Activated CD4-positive, alpha-beta memory T cell treated with anti-CD3 and anti-CD28 coated beads for 36 hours (primary cell): Measurements from ENCODE around the gene THBS4. TPM values are rescaled to one million over a fixed set of nuclear protein-coding genes. Genes with fewer than 3 reads are reported as not detected.

Experiments used
- CTCF ChIA-PET: fragments of 350-600 bp; sonication (Branson Sonifier 250); formaldehyde crosslinking; loops from one replicate; lab custom pipeline; 2021; ENCODE audit warnings: antibody characterized with exemption, inconsistent platforms; lab: Charles Lee
- POLR2A ChIA-PET: fragments of 350-600 bp; sonication (Branson Sonifier 250); formaldehyde crosslinking; loops from one replicate; lab custom pipeline; 2021; ENCODE audit warnings: antibody characterized with exemption; lab: Charles Lee
- DNase-seq: peaks from one replicate; pipeline ENCODE4 v3.0.0-alpha.2; 2020
- H3K27ac Mint-ChIP-seq: one replicate; pipeline ENCODE4 v1.8.0; 2021; ENCODE audit warnings: mixed read lengths
- H3K27me3 Mint-ChIP-seq: one replicate; pipeline ENCODE4 v1.8.0; 2021; ENCODE audit warnings: mixed read lengths
- H3K36me3 Mint-ChIP-seq: one replicate; pipeline ENCODE4 v1.8.0; 2021; ENCODE audit warnings: mixed read lengths
- H3K4me1 Mint-ChIP-seq: one replicate; pipeline ENCODE4 v1.8.0; 2021; ENCODE audit warnings: low read depth, mixed read lengths
- H3K4me3 Mint-ChIP-seq: one replicate; pipeline ENCODE4 v1.8.0; 2021; ENCODE audit warnings: mild to moderate bottlenecking, mixed read lengths
- H3K9me3 Mint-ChIP-seq: one replicate; pipeline ENCODE4 v1.8.0; 2021; ENCODE audit warnings: mixed read lengths
- intact Hi-C: fragments of 100-400 bp; cut with micrococcal nuclease; formaldehyde crosslinking; loops from one replicate; pipeline ENCODE4 v1.15.1; 2023
- total RNA-seq, 2 experiments: library from RNA; stranded (reverse); gene quantifications; one replicate each; pipeline ENCODE4 v1.2.3, GENCODE V29; 2021

THBS4 gene
- total RNA-seq = 1 to 10 TPM; 1.8 to 2.2 TPM

DNA sequence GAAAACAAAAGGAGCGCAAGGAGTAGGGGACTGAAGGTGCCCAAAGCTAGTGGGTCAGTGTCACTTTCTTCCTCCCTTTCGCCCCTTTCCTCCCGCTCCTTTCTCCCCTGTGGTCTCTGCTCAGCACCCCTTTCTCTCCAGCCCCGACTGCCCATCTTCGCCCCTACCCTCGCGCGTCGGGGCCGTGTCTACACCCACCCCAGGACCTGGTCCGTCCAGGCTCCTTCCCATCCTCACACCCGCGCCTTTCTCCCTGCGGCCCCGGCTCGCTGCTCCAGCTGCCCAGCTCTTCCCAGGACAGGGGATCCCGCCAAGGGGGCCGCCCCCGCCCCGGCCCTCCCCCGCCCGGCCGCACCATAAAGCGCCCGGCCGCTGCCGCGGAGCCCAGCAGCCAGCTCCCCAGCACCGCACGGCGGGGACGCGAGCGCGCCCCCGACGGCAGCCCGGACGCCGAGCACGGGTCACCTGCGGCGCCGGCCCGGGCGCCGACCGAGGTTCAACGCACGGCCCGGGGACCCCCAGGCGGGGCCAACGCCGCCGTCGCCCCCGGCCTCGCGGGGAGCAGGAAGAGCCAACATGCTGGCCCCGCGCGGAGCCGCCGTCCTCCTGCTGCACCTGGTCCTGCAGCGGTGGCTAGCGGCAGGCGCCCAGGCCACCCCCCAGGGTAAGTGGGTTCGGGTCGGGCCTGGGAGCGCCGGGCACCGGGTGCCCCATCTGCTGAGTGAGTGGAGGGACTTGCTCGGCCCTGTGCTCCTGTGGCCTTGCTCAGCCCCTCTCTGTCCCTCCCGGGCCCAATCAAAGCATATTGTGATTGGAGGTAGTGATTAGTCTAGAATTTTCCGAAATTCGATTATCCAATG is at the start of gene THBS4:
Gene THBS4, plus strand, starts transcription at position 387 of the 860 bp plus-strand sequence. Its CDS starts 190 bp downstream, at position 577.
- Mint-ChIP-seq H3K36me3 (no peaks in the 10 kb centered on the region), H3K4me1 (peaks cover 37% of the 10 kb centered on the region), H3K27ac (no peak within 1 kb of the TSS), H3K27me3 (peaks cover 45% of the 10 kb centered on the region), H3K9me3 (no peaks in the 10 kb centered on the region), H3K4me3 (peak within 1 kb of the TSS; percentile 38)
- DNase-seq = no peak
- ChIA-PET CTCF (no interaction called here), POLR2A (interaction anchor here (2.8 kb wide), 1 partner anchor 72 kb away, joined by 12 read pairs; no protein-coding TSS in a partner anchor)
- intact Hi-C loops = loop anchor here (5.0 kb wide), 2 partner anchors 473 to 523 kb away; partner anchors contain the start of gene HOMER1

DNA sequence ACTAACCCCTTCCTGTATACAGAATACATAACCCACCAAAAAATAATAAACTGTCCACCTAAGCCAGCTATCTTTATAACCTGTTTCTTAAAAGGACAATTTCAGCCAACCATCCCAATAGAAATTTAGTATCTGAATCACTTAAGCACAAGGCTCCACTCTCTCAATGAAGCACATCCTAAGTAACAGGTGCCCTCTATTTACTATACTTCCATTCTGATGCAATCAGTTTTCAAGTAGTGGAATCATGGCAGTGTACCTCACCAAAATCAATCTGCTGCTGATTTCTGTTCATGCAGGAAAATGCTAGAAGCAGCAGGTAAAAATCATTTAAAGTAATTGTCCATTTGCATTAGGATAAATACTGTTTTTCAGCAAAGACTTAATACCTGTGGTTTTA is 48.9 kb upstream of the THBS4 start:
- intact Hi-C loops = no loop called here
- Mint-ChIP-seq H3K4me3 (no peak overlapping the region), H3K4me1 (peaks cover 57% of the 10 kb centered on the region), H3K27ac (no peak overlapping the region), H3K27me3 (no peaks in the 10 kb centered on the region), H3K9me3 (no peaks in the 10 kb centered on the region), H3K36me3 (peaks cover 51% of the 10 kb centered on the region)
- DNase-seq = no peak
- POLR2A ChIA-PET = no interaction called here
- CTCF ChIA-PET = no interaction called here

DNA sequence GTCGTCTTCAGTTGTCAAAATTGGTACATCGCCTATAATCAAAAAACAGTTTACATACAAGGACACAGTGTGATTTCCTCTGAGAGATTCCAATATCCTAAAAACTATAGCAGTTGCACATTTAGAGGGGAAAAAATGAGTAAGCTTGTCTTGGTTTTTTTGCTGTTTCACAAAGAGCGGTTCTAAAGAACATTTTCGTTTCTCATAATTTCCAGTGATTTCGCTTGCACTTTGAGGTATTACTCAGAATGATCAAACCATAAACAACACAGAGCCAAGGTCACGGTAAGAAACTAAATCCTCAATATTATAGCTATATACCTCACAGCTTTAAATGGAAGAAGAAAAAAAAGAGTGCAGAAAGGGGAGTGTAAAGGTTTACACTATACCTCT is 44.9 kb upstream of the THBS4 start:
- Mint-ChIP-seq H3K4me3 (peak overlapping the region; percentile 84), H3K27ac (peak overlapping the region; percentile 96), H3K4me1 (peaks cover 41% of the 10 kb centered on the region), H3K9me3 (no peaks in the 10 kb centered on the region), H3K27me3 (no peaks in the 10 kb centered on the region), H3K36me3 (peaks cover 28% of the 10 kb centered on the region)
- DNase-seq = no peak
- ChIA-PET POLR2A (interaction anchor here (0.6 to 1.9 kb wide), 10 partner anchors 10 to 756 kb away, joined by 3 to 37 read pairs (median 5); partner anchors contain the start of genes HOMER1 and SERINC5), CTCF (interaction anchor here (0.6 to 2.7 kb wide), 7 partner anchors 27 to 569 kb away, joined by 3 to 13 read pairs (median 4); no protein-coding TSS in a partner anchor)
- intact Hi-C loops = loop anchor here (1.0 to 10.0 kb wide), 15 partner anchors 9 to 477 kb away; partner anchors contain the start of genes TENT2 and ZFYVE16

DNA sequence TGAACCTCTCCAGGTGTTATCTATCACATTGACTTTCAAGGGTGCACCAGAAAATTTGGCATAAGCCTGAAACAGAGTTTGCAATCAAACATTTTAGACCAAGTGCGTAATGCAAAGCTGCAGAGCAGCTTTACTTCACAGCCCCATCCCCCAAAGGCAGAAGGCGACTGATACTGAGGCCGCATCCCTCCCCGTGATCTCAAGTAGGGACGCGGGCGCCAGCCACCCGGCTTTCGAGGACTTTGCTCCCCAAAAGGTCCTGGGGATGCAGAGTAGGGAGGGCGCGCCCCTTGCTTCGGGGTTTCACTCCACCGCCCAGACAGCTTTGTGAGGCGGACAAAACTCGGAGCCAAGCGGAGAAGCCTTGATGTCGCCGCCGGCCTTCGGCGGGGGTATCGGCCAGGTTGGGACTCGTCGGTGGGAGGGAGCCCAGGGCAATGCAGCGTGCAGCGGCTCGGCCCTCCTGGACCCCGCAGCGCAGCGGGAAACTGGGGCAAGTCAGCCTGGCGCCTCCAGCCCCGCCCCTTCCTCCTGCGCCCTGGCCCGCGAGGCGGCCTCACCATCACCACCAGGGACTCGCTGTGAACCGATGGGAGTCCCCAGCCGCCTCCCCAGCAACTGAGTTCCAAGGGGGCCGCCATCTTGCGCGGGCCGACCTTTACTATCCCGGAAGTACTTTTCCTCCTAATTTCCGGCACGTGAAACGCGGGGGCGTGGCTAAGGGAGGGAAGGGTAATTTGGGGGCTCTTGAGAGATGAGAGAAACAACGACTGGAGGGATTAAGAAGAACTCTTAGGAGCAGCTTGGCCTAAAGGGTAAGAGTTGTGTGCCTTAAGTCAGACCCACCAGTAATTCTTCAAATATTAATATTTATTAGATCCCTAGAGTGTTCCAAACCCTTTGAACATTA is 44.3 kb upstream of the THBS4 start, which contains the start of gene MTX3:
Gene MTX3, minus strand, starts transcription at position 665 of the 910 bp plus-strand sequence. Its CDS starts 24 bp downstream, at position 641.
- Mint-ChIP-seq H3K36me3 (peaks cover 25% of the 10 kb centered on the region), H3K27me3 (peaks cover 2% of the 10 kb centered on the region), H3K27ac (peak within 1 kb of the TSS; percentile 96), H3K9me3 (no peaks in the 10 kb centered on the region), H3K4me1 (peaks cover 40% of the 10 kb centered on the region), H3K4me3 (peak within 1 kb of the TSS; percentile 84)
- ChIA-PET CTCF (interaction anchor here (0.6 to 2.7 kb wide), 7 partner anchors 28 to 305 kb away, joined by 3 to 13 read pairs (median 4); no protein-coding TSS in a partner anchor), POLR2A (interaction anchor here (0.7 to 1.9 kb wide), 11 partner anchors 10 to 756 kb away, joined by 3 to 37 read pairs (median 5); partner anchors contain the start of gene HOMER1)
- DNase-seq = peak; percentile 93
- intact Hi-C loops = loop anchor here (1.0 to 10.0 kb wide), 15 partner anchors 10 to 478 kb away; partner anchors contain the start of genes TENT2 and ZFYVE16

DNA sequence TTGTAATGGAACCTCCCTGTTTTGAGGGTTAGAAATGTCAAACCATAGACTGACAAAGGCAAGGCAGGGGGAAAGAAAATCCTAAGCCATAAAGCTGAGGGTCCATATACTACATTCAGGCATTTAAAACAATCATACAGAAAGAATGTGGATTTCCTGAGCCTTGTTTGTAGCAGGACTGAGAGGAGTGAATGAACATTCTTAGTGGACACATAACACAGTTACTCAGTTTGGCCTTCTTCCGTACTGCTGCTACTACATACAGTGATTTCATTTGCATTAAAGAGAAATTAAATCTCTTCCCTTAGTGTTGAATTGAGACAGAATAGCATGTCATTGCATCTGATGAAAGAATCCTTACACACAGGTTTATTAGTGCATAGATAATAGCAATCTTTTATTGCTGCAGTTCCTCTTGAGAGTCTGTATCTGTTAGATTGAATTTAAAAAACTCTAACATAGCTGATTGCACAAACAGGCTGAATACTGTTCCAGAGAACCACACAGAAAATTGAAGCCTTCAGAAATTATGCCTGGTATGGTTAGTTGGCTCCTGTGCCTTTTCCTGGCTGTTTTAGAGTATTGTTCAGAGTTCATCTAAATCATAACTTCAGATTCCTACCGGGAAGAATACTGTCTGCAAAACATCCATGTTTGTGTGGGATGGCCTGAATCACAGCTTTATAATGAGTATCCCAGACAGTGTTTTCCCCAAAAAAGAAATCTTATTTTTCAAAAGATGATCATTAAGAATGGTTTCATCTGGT is 42.1 kb upstream of the THBS4 start:
- Mint-ChIP-seq H3K27ac (no peak overlapping the region), H3K27me3 (peaks cover 2% of the 10 kb centered on the region), H3K36me3 (peaks cover 10% of the 10 kb centered on the region), H3K4me1 (peaks cover 27% of the 10 kb centered on the region), H3K9me3 (no peaks in the 10 kb centered on the region), H3K4me3 (no peak overlapping the region)
- intact Hi-C loops = loop anchor here (5.0 to 10.0 kb wide), 4 partner anchors 199 to 414 kb away; partner anchors contain the start of genes TENT2 and ZFYVE16
- ChIA-PET POLR2A (interaction anchor here (1.1 kb wide), 1 partner anchor 30 kb away, joined by 3 read pairs; no protein-coding TSS in a partner anchor), CTCF (interaction anchor here (0.5 to 1.5 kb wide), 2 partner anchors 15 to 44 kb away, joined by 3 to 6 read pairs; no protein-coding TSS in a partner anchor)
- no peak for DNase-seq

DNA sequence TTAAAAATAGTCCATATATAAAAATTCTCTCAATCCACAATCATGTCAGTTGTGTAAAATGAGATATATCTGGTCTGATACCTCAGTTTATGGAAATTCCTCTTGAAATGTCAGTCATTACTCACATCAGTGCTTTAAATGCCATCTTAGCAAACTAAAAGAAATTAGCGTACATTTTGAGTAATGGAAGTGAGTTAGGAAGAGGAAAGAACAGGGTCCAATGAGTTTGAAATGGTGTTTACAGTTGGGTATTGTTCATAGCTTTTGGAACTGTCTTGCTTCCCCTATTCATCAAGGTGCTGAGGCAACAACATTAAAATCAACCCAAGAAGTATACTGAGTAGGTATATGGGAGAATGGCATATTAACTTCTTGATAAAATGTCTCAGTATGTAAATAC is 35.4 kb upstream of the THBS4 start:
- no peaks in the 10 kb centered on the region for H3K4me1 Mint-ChIP-seq
- DNase-seq = no peak
- CTCF ChIA-PET = no interaction called here
- no peak overlapping the region for H3K4me3 Mint-ChIP-seq
- H3K27ac Mint-ChIP-seq = no peak overlapping the region
- H3K9me3 Mint-ChIP-seq = no peaks in the 10 kb centered on the region
- intact Hi-C loops = loop anchor here (10.0 kb wide), 1 partner anchor 275 kb away; no protein-coding TSS in a partner anchor
- H3K36me3 Mint-ChIP-seq = peaks cover 4% of the 10 kb centered on the region
- POLR2A ChIA-PET = no interaction called here
- peaks cover 2% of the 10 kb centered on the region for H3K27me3 Mint-ChIP-seq

DNA sequence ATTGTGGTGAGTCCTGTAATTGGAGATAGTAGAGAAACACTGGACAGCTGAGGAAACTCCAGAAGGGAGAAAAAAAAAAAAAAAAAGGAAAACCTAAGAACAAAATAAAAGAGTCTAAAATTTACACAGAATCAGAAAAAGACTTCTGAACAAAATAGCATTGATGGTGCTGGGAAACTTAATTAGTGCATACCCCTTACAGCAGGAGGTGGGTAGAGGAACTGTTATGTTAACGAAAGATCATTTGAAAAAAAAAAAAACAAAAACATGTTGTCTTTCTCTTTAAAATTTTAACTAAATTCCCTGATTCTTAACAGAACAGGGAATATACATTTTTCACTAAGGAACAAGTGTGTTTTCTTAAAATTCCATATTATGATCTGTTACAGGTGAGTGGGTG is 32.5 kb upstream of the THBS4 start:
- Mint-ChIP-seq H3K4me3 (no peak overlapping the region), H3K27ac (no peak overlapping the region), H3K27me3 (no peaks in the 10 kb centered on the region), H3K36me3 (peaks cover 7% of the 10 kb centered on the region), H3K4me1 (no peaks in the 10 kb centered on the region), H3K9me3 (no peaks in the 10 kb centered on the region)
- POLR2A ChIA-PET = no interaction called here
- no peak for DNase-seq
- CTCF ChIA-PET = interaction anchor here (1.4 kb wide), 1 partner anchor 81 kb away, joined by 6 read pairs; no protein-coding TSS in a partner anchor
- intact Hi-C loops = no loop called here

DNA sequence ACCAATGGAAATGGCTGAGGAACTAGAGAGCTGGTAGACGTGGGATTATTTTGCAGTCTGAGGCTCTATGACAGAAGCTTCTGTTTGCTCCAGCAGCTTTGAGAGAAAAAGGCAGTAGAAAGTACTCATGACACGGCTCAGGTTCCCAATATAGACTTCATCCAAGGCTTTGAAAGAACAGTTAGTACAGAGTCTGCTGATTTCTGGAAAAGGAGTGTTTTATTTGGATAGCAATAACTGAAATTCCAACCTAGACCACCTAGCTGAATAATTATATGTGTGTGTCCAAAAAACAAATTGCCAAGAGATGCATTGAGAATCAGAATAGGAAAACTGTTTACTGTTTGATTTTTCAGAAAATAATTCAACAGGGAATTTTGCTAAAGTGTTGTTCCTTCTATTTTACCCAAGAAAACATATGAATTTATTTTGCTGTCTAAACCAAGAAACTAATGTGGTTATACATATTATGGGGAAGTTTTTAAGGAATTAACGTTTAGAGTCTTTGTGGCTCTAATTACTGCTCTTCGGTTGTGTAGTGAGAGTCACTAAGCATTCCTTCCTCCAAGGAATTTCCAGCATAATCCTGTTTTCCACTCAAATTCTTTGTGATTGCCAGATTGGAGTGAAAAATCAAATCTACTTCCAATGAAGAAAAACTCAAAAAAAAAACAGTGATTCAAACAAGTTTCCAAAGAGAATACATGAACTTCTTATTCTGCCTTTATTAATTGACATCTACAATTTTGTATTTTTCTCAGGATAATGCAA is 26.0 kb upstream of the THBS4 start:
- intact Hi-C loops = no loop called here
- no peaks in the 10 kb centered on the region for H3K4me1 Mint-ChIP-seq

DNA sequence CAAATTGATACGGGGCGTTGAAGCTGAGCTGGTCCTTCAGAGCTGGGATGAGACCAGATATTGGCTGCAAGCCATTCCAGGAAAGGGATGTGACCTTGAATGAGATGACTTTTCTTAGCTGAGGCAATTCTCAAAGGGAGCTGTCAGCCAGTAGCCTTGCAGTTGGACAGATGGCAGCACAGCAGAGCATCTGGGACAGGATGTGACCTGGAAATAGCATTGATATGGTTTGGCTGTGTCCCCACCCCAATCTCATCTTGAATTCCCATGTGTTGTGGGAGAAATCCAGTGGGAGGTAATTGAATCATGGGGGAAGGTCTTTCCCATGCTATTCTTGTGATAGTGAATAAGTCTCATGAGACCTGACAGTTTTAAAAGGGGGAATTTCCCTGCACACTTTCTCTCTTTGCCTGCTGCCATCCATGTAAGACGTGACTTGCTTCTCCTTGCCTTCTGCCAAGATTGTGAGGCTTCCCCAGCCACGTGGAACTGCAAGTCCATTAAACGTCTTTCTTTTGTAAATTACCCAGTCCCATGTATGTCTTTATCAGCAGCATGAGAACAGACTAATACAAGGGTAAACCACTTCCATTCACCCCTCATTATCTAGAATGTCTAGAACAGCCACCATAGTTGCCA is 24.3 kb upstream of the THBS4 start:
- ChIA-PET CTCF (interaction anchor here (0.7 to 1.0 kb wide), 3 partner anchors 64 to 73 kb away, joined by 3 read pairs; no protein-coding TSS in a partner anchor), POLR2A (no interaction called here)
- Mint-ChIP-seq H3K9me3 (no peaks in the 10 kb centered on the region), H3K27ac (no peak overlapping the region), H3K4me3 (no peak overlapping the region), H3K4me1 (no peaks in the 10 kb centered on the region), H3K36me3 (peaks cover 5% of the 10 kb centered on the region), H3K27me3 (no peaks in the 10 kb centered on the region)
- intact Hi-C loops = no loop called here
- DNase-seq = no peak

More for the DNA sequence above, 26.0 kb upstream of the THBS4 start:
- ChIA-PET CTCF (interaction anchor here (0.5 kb wide), 1 partner anchor 38 kb away, joined by 3 read pairs; no protein-coding TSS in a partner anchor), POLR2A (no interaction called here)
- Mint-ChIP-seq H3K4me3 (no peak overlapping the region), H3K9me3 (no peaks in the 10 kb centered on the region), H3K36me3 (peaks cover 5% of the 10 kb centered on the region), H3K27me3 (no peaks in the 10 kb centered on the region), H3K27ac (no peak overlapping the region)
- DNase-seq = no peak

DNA sequence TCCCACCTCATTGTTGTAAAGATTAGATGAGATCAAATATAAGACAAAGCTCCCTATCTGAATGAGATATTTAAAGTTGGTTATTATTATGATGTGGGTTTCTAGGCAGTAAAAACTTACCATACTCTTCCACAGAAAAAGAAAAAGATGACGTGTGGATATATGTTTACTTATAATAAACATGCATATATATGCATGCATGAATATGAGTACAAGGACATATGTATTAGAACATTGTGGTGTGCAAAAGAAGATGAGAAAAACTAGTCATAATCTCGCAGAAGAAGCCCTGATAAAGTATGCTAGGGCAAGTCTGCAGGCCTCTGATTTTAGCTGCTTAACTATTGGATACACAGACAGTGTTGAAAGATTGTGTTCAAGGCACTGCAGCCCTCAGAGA is 10.1 kb upstream of the THBS4 start:
- Mint-ChIP-seq H3K4me1 (no peaks in the 10 kb centered on the region), H3K9me3 (no peaks in the 10 kb centered on the region), H3K27me3 (peaks cover 9% of the 10 kb centered on the region), H3K36me3 (no peaks in the 10 kb centered on the region), H3K27ac (no peak overlapping the region), H3K4me3 (no peak overlapping the region)
- POLR2A ChIA-PET = interaction anchor here (1.7 kb wide), 1 partner anchor 12 kb away, joined by 4 read pairs; no protein-coding TSS in a partner anchor
- no peak for DNase-seq
- intact Hi-C loops = no loop called here
- CTCF ChIA-PET = no interaction called here
